ENCODE data around the gene FBRS.
A peak's percentile ranks its signal among the peaks of the same experiment; 100 is the strongest.
"Not testable (repeated sequence)": the region's sequence is repeated elsewhere in the genome, so short reads cannot be mapped to it uniquely, and the experiment has no call there.

Gene FBRS

DNA sequence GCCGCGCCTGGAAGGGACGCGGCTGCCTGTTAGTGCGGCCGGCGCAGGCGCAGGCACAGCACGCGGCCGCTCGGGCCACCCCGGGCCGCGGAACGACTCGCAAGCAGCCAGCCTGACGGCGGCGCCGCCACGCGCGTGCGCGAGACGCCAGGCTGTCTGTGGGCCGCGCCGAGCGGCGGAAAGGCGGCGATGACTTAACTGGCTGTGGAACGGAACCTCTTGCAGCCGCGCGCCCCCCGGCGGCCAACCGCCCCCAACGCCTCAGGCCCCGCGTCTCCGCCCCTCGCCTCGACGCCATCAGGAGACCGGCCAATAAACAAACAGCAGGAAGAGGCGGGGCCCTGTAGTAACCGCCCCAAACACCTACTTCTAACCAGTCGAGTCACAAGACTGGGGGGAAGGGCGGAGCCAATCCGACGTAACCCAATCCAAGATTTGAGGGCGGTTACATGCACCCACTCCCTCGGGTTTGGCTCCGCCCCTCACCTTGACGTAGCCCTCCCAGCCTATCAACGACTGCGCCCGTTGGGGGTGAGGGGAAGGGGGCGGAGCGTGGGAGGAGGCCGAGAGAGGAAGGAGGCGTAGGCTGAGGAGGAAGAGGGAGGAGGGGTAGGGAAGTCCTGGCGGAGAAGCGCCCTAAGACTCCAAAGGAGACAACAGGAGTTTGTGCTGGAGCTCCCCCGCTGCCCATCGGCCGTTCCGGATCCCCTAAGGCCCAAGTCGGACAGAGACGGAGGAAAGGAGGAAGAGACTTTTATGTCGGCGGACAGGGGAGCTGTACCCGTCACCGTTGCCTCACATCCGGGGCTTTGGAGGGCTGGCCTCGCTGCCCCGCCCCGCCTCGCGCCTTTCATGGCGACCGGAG, at the start of gene FBRS:
TSS of gene FBRS (plus strand) at position 566 of the 865 bp plus-strand sequence. CDS start 1,088 bp downstream, outside the sequence.
- peak; percentile 100 for DNase-seq

DNA sequence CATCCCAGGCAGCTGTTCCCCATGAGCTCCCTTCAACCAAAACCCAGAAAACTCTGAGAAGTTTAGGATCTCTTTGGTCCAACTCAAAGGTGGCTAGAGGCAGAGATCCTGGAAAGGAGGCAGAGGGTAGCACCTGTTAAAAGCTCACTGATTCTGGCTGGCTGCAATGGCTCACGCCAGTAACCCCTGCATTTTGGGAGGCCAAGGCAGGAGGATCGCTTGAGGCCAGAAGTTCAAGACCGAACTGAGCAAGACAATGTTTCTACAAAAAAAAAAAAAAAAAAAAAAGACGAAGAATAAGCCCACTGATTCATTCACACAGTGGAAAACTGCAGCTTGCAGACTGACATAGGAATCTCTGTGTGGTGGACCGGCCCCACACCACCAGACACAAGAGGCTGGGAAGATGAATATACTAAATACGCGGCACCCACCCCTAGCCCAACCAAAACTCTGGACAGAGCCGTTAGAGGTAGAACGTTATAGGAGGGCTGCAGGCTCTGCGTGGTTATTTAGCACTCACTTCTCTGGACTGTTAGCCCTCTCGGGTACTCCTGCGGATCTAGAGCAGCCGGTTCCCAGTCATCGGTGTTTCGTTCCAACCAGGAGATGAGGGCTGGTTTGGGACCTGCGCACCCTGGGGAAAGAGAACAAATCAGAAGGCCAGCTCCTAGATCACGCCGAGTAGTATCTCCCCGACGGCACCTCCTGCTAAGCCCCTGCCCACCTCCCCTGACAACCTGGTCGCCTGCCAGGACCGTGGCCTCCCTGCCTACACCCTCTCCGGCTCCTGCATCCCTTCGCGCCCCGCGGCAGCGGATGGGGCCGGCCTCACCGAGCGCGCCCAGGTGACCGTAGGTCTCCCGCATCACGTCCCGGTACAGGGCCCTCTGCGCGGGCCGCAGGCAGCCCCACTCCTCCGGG, 49.0 kb upstream of the FBRS start:
- DNase-seq = peak; percentile 69

DNA sequence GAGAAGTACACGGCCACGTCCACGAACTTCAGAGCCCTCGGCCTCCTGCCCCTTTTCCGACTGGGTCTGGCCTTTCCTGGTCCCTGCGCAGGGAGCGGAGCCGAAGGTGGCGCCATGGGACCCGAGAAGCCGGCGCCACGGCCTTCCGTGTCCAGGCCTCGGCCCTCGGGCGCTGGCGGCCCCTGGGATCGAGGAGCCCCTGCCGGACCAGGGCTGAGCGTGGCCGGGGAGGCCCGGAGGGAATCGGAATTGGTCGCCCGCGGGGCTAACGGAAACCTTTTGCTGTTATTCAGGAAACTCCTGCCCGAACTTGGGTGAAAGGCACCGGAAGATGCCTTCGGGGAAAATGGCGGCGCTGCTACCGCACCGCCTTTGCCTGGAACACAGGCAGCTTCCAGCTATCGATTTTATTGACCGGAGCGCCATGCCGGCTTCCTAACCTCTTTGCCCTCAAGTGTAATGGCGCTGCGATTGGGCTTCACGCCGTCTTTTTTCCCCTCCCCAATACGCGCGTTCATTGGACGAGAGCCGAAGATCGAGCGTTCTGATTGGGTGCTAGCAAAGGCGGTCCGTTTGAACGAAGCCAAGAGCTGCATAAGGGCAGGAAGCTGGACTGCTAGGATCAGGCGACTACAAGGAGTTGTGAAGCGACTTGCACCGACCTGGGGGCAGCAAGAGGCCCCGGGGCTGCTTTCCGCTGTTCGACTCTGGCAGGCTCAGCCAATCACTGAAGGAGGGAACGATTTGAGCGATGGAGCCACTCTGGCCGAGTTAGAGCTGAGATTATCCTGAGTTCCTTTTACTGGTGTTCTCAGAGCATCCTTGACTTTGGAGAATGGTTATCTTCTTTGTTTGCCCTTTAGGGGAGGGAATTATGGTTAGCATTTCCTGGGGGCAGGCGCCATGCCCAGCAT, 48.0 kb upstream of the FBRS start, which contains the start of gene ZNF689:
TSS of gene ZNF689 (minus strand) at position 464 of the 914 bp plus-strand sequence. CDS start at position 116, 348 bp downstream.
- peak; percentile 99 for DNase-seq

DNA sequence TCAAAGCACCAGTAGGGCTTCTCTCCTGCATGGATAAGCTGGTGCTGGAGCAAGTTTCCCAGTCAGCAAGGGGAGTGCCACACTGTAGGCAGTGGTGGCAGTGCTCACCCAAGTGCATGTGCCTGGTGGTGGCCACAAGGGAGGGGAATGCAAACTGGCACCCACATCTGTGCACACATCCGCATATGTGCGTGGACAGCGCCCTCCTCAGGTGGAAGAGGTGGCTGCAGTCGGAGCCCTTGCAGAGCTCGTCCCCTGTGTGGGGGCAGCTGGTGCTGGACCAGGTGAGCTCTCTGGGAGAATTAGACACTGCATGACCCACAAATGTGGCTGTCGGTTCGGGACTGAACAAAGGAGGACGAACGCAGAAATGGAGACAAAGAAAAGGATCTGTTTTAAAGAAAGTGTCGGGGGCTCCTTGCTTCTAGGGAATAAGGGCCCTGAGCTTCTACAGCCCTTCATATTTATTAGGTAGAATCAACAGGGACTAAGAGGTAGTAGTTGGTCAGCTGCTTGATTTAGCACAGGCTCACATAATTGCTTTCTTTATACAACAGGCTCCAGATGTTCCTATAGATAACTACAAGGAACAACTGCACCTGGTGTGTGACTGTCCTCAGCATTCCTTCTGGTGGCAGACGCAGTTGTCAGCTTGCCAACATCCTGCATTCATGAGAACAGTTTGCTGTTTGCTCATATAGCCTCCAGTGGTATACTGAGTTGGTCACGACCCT, 42.7 kb upstream of the FBRS start:
- DNase-seq = peak; percentile 69

DNA sequence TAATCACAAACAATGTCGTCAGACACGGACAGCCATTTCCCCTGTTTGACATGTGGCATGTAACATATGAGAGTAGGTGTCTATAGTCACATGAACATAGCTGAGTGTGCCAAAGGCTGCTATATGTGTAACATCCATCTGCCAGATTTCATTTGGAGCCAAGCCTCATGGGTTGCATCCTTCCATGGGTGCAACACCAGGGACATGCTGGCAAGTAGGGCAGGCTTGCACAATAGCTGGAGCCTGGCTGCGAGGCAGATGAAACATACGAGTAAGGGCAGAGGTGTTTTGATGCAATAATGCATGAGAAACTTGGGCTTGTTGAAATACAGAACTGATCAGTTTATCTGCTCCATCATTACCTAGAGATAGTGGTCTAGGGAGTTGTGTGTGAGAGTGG, 39.0 kb upstream of the FBRS start:
- no peak for DNase-seq

DNA sequence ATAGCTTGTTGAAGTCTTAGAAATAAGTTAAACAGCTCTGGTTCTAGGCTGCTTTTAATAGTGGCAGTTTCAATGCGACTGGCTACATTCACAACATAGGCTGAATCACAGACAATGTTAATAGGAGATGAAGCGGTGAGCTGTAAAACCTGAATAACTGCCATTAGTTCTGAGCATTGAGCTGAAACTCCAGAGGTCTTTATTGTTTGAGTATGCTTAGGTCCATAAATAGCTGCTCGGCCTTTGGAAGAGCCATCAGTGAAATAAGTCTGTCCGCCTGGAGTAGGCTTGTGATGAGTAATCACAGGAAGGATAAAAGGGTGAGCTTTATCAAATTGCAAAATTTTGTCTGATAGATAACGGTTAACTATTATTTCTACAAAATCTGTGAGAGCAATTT, 38.6 kb upstream of the FBRS start:
- no peak for DNase-seq

DNA sequence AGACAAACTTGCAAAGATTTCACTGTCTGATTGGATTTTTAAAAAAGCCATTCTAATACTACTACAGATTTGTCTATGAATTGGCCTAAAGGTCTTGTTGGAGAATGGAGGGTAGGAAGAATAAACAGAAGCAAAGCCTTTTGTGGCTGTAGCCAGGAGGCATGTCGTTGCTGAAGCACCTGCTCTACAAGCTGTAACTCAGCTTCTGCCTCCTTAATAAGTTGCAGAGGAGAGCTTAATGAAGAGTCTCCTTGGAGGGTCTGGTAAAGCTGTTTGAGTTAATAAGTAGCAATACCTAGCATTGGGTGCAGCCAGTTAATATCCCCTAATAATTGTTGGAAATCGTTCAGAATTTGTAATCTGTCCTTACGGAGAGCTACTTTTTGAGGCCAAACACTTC, 38.1 kb upstream of the FBRS start:
- no peak for DNase-seq

DNA sequence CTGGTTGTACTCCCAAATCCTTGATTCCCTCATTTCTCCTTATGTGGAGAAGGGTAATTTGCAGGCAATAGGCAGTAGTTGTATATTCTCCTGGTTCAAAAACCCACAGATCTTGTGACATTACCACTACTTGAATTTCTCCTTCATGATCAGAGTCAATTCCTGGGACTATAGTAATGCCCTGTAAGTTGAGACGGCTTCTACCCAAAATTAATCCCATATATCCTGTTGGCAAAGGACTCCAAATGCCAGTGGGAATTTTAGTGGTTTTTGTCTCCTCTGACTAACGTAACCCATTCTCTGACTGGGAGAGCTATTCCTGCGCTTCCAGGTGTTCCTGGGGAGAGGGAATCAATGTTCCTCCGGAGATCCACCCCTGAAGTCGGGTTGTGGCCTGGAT, 36.5 kb upstream of the FBRS start:
- DNase-seq = no peak

DNA sequence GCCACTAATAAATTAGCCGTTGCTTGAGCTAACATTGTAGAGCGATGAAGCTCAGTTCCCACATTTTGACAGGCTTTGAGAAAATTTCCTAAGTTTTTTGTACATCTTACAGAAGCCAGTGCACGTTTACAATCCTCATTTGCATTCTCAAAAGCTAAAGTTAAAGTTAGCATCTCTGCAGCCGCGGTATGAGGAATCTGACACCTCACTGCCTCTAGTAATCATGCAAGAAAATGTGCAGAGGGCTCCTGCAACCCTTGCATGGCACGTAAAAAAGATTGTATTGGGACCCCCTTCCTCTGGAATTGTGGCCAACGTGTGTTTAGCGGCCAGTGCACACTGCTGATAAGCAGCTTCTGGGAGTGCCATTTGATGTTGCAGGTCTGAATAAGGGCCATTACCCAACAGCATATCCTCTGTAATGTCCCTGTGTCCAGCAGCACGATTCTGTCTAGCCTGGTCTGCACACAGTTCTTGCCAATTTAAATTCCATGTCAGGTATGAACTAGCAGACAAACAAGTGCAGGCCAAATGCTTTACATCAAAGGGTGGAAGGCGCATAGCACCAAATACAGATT, 35.7 kb upstream of the FBRS start:
- DNase-seq = no peak

DNA sequence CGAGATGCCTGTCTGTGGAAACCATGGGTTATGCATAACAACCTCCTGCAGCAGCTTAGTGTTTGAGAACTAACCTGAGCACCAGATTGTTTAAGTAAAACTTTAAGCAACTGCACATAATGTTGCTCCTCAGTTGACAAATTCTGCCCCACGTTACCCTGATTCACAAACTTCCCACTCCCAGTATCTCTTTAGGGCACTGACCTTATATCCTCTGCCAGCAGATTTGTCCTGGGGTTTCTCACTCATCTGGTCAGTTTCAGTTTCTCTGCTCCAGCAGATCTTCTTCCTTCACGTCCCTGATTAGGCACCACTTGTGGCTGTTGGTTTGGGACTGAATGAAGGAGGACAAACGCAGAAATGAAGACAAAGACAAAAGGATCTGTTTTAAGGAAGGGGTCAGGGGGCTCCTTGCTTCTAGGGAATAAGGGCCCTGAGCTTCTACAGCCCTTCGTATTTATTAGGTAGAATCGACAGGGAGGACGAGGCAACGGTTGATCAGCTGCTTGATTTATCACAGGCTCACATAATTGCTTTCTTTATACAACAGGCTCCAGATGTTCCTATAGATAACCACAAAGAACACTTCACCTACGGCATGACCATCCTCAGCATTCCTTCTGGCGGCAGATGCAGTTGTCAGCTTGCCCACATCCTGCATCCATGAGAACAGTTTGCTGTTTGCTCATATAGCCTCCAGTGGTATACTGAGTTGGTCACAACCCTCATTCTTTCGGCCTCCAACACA, 34.5 kb upstream of the FBRS start:
- DNase-seq = no peak

DNA sequence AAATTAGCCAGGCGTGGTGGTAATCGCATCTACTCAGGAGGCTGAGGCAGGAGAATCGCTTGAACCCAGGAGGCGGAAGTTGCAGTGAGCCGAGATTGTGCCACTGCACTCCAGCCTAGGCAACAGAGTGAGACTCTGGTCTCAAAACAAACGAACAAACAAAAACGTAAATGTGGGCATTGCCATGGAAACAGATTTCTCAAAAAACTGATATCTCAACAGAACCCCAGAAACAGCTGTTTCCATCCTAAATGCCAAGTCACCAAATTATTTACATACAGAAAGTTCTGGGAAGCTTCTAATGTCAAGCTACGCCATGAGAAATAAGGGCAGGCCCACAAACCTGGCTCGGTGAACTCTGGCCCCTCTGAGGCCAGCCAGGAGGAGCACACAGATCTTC, 32.0 kb upstream of the FBRS start:
- no peak for DNase-seq

DNA sequence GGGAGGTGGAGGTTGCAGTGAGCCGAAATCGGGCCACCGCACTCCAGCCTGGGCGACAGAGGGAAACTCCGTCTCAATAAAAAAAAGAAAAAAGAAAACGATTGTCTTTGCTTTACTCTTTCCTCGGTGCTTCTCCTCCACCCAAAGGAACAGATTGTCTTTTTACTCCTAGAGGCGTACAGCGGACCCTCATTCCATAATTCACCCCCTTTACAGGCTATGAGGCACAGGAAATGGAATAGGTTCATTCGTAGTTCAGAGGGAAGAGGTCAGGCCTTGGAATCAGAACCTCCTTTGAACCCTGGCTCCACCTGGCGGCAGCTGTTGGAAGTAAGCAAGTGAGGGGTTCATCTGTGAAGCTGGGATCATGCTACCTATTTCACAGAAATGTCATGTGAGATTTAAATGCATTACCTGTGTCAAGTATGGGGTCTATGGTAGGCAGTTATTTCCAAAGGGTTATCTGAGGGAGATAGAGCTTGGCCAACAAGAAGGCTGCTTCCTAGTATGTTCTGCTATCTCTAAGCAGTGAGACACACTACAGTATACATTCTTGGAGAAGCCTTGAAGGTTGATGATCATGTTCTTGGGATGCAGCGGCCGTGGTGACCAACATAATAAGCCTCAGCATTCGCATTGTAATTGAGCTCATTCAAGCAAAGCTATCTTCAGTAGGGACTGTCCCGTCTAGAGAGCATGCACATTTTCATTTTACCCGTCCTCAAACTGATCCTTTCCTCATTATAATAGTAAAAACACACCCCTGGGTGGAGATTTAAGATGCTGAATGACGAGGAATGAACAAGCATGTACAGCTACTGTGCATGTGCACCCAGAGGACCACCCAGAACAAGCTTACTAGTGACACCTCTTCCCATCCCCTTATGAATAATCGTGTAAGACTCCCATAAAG, 29.3 kb upstream of the FBRS start:
- DNase-seq = peak; percentile 93

DNA sequence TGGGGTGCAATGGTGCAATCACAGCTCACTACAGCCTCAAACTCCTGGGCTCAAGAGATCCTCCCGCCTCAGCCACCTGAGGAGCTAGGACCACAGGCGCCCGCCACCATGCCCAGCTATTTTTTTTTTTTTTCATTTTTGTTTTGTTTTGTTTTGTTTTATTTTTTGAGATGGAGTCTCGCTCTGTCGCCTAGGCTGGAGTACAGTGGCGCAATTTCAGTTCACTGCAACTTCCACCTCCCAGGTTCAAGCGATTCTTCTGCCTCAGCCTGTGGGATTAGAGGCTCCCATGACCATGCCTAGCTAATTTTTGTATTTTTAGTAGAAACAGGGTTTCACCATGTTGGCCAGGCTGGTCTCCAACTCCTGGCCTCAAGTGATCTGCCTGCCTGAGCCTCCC, 25.8 kb upstream of the FBRS start:
- not testable (repeated sequence) for DNase-seq

DNA sequence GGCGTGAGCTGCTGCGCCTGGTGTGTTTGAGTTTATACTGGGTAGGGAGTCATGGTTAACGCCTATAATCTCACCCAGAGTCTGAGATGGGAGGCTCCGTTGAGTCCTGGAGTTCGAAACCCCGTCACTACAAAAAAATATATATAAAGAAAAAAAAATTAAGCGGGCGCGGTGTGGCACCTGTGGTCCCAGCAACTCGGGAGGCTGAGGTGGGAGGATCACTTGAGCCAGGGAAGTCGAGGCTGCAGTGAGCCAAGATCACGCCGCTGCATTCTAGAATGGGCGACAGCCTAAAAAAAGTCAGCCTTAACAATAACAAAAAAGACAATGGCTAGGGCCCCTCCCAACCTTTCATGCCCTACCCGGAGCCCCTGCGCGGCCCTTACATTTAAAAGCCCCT, 24.7 kb upstream of the FBRS start:
- DNase-seq = no peak

DNA sequence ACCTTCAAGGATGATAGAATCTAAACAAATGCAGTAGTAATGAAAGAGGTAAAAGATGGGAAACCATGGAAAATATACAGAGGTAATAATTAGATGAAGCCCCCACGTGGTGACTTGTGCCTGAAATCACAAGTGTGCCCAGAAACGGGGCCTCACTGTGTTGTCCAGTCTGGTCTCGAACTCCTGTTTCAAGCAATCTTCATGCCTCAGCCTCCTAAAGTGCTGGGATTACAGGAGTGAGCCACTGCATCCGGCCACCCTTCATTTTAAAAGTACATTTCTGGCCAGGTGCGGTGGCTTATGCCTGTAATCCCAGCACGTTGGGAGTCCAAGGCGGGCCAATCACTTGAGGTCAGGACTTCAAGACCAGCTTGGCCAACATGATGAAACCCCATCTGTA, 21.6 kb upstream of the FBRS start:
- no peak for DNase-seq

DNA sequence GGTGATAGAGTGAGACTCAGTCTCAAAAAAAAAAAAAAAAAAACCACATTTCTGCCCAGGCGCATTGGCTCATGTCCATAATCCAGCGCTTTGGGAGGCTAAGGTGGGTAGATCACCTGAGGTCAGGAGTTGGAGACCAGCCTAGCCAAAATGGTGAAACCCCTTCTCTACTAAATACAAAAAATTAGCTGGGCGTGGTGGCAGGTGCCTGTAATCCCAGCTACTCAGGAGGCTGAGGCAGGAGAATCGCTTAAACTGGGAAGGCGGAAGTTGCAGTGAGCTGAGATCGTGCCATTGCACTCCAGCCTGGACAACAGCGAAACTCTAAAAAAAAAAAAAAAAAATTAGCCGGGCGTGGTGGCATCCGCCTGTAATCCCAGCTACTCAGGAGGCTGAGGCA, 21.1 kb upstream of the FBRS start:
- not testable (repeated sequence) for DNase-seq

DNA sequence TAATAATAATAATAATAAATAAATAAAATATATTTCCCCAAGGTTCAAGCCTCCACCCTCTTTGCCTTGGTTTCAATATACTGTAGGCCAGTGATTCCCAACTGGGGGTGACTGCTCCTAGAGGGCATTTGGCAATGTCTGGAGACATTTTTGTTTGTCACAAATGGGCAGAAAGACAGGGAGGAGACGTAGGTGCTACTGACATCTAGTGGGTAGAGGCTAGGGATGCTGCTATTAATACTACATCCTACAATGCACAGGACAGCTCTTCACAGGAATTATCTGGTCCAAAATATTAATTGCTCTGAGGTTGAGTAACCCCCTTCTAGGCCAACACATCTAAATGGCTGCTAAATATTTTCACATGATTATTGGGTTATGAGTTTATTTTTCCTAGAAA, 20.3 kb upstream of the FBRS start:
- DNase-seq = peak; percentile 90

DNA sequence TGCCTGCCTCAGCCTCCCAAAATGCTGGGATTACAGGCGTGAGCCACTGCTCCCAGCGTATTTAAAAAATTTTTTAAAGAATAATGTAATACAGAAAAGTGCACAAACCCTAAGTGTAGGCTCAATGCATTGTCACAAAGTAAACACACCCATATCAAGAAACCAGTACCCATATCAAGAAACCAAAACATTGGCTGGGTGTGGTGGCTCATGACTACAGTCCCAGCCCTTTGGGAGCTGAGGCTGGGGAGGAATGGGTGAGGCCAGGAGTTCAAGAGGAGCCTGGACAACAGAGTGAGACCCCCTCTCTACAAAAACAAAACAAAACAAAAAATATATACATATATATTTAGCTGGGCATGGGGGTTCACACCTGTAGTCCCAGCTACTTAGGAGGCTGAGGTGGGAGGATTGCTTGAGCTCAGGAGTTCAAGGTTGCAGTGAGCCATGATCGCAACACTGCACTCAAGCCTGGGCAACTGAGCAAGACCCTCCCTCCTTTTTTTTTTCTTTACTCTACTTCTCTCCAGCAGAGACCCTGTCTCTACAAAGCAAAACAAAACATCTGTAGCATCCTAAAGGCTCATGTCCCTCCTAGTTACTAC, 16.8 kb upstream of the FBRS start:
- DNase-seq = peak; percentile 82

DNA sequence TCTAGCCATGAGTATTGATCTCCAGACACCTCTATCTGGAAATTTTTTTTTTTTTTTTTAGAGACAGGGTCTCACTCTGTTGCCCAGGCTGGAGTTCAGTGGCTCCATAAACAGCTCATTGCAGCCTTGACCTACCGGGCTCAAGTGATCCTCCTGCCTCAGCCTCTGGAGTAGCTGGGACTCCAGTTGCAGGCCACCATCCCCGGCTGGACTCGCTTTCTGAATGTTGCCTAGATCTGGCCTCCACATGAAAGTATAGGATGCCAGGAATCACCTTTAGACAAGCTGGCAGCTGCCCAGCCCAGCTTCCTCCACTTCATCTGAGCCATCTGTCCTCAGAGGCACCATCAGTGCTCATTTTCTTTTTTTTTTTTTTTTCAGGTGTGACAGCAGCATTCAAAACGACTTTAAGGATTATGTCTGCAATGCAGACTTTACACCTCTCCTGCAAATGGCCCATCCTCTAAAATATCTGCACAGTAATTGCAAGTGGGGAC, 13.8 kb upstream of the FBRS start:
- DNase-seq = no peak
